ENCODE results near the gene HOXD4.

Gene HOXD4

DNA sequence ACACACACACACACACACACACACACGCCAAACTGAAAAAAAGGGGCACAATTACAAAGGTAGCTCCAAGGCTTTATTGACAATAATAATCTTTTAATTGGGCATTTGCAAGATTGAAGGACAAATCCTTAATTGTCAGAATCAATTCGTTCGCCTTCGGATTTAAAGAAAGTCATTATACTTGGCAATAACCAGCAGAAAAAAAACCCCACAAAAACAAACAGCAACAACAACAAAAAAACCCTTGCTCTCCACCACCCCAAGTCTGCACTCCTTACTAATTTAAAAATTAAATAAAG is 23.6 kb upstream of the HOXD4 start:
- DNase-seq (ENCODE audit: low read depth): no peak
- in situ Hi-C loops (cut with HindIII; ENCODE audit: low sequenced_read_pairs): no loop called here
- no peak overlapping the region for H3K4me3 ChIP-seq (ENCODE audit: low read depth, low read length)
- no peak for TF ChIP-seq CTCF (IDR thresholded peaks at IDR 0.05; ENCODE audit: low read depth, low read length, missing control alignments)

GRCh38 chr2:176128172-176128981 is 23.0 kb upstream of the HOXD4 start:
- H3K4me3 ChIP-seq (ENCODE audit: low read depth, low read length): no peak overlapping the region
- TF ChIP-seq CTCF (IDR thresholded peaks at IDR 0.05; ENCODE audit: low read depth, low read length, missing control alignments): no peak
- DNase-seq (ENCODE audit: low read depth): no peak
- in situ Hi-C loops (cut with HindIII; ENCODE audit: low sequenced_read_pairs): no loop called here

DNA sequence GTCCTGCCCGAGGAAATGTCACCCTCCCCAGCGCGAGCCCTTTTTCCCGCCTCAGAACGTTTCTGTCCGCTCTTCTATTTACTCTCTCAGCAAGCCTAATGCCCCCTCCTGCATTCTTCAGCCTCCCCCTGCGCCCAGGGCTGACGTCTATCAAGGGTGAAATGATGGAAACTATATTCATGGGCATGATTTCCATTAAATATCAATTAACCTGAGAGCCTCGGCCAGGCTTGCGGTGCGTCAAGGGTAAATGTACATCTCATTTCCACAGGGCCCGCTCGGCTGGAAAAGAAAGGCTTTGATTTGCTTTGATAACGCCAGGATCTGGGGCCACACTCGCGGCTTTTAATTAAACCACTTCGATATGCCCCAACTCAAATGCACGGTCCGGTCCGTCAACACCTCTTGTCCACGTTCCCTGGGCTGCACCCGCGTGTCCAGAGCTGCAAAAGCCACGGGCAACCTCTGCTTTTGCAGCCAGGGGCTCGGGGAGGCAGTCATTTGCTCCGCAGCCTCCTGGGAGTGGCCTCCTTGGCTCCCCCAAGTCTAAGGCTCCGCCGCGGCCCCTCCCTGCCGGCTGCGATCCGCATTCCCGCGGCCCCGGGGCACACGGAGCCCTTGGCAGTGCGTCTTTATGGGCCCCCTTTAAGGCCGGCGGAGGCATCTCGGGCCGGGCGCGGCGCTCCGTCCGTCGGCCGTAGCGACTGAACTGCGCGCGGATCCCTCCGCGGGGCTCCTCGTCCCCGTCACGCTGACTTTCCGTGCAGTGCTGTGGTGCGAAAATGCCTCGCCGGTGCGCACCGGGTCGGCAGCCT is 22.2 kb upstream of the HOXD4 start, which contains the start of gene HOXD8:
Gene HOXD8 (plus strand): TSS at position 724 of the 815 bp plus-strand sequence. CDS start 662 bp downstream, outside the sequence.
- no peak within 1 kb of the TSS for H3K4me3 ChIP-seq (ENCODE audit: low read depth, low read length)
- in situ Hi-C loops (cut with HindIII; ENCODE audit: low sequenced_read_pairs): no loop called here

DNA sequence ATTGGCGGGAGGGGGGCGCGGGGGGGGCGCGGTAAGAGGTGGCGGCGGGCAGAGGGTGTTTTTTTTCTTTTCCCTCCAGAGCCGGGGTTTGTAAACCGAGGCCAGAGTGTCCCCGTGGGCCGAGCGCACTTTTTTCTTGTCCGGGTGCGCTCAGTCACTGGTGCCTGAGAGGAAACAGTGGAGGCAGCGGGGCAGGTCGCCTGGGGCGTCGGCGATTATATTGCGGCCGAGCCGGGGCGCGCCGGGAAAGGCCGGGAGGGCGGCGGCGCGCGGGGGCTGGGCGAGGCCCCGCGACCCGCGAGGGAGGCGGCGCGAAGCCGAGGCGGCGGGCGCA is 21.6 kb upstream of the HOXD4 start:
- DNase-seq (ENCODE audit: low read depth): no peak
- no peak for TF ChIP-seq CTCF (IDR thresholded peaks at IDR 0.05; ENCODE audit: low read depth, low read length, missing control alignments)

More for the DNA sequence above, 22.2 kb upstream of the HOXD4 start, which contains the start of gene HOXD8:
- no peak for DNase-seq (ENCODE audit: low read depth)
- TF ChIP-seq CTCF (IDR thresholded peaks at IDR 0.05; ENCODE audit: low read depth, low read length, missing control alignments): no peak

DNA sequence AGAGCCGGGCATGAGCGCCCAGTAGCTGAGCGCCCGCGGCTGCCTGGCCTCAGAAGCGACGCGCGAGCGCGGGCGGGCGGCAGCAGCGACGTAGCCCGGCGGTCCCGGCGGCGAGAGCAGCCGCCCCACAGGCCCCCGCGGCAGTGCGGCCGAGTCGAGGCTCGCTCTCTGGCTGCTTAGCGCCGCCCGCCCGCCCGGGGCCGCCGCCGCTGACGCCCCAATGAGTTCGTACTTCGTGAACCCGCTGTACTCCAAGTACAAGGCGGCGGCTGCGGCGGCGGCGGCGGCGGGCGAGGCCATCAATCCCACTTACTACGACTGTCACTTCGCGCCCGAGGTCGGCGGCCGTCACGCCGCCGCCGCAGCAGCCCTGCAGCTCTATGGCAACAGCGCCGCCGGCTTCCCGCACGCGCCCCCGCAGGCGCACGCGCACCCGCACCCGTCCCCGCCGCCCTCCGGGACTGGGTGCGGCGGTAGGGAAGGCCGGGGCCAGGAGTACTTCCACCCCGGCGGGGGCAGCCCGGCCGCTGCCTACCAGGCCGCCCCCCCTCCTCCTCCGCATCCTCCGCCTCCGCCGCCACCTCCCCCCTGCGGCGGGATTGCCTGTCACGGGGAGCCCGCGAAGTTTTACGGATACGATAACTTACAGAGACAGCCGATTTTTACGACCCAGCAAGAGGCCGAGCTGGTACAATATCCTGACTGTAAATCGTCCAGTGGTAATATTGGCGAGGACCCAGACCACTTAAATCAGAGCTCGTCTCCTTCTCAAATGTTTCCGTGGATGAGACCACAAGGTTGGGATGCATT is 21.0 kb upstream of the HOXD4 start:
- no peak overlapping the region for H3K4me3 ChIP-seq (ENCODE audit: low read depth, low read length)
- no peak for DNase-seq (ENCODE audit: low read depth)
- no peak for TF ChIP-seq CTCF (IDR thresholded peaks at IDR 0.05; ENCODE audit: low read depth, low read length, missing control alignments)
- in situ Hi-C loops (cut with HindIII; ENCODE audit: low sequenced_read_pairs): loop anchor here (10.0 kb wide), 1 partner anchor 504 kb away; no protein-coding TSS in a partner anchor

More for the DNA sequence above, 21.6 kb upstream of the HOXD4 start:
- no peak overlapping the region for H3K4me3 ChIP-seq (ENCODE audit: low read depth, low read length)
- in situ Hi-C loops (cut with HindIII; ENCODE audit: low sequenced_read_pairs): loop anchor here (10.0 kb wide), 1 partner anchor 505 kb away; no protein-coding TSS in a partner anchor

All from astrocyte of the cerebellum (primary cell).